ENCODE data around the gene FNTB. TPM values are rescaled to one million over a fixed set of nuclear protein-coding genes. Genes with fewer than 3 reads are reported as not detected.

The FNTB gene
- total and polyA plus RNA-seq, 2 donors (not counting 1 experiment from before 2014, with no cell fraction given), result 6.6 to 10.2 TPM

DNA sequence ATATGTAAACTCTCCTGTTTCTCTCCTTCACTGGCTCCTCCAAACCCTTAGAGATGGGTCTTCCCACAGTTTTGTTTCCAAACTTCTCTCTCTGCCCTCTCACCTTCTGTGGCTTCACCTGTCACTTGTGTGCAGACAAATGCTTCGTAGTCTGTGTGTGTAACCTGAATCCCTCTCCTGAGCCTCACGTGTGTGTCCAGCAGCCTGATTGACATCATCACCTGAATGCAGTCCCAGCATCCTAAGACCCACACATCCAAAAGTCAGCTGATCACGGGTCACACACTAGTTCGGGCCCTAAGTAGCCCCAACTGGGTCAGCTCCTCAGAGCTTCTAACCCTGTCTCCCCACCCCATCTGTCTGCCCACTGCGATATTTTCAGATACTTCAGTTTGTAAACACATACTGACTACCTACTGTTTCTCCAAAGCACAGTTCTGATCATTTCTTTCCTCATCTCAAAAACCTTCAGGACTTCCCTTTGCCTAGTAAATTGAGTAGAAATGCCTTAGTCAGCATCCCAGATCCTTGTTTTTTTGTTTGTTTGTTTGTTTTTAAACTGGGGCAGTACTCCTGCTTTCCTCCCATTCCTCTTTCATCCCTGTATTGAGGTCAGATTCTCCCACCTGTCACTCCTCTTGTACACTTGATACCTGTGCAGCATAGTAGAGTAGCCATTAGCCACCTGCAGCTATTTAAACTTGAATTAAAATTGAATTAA lies 23.7 kb downstream of the FNTB start:
- no peak overlapping the region for H3K9ac ChIP-seq (ENCODE audit: low read length)
- no peaks in the 10 kb centered on the region for H3K9me3 ChIP-seq (ENCODE audit: control extremely low read depth in 1 of 3, control insufficient read depth in 2 of 3, insufficient read depth in 1 of 3, low read length in 2 of 3)
- no peak overlapping the region for H3K4me3 Mint-ChIP-seq
- ATAC-seq (ENCODE audit: low read depth) (no peak), DNase-seq (no peak)
- ChIA-PET CTCF (no interaction called here), POLR2A (no interaction called here)
- no peaks in the 10 kb centered on the region for H3K4me1 Mint-ChIP-seq
- no peaks in the 10 kb centered on the region for H3K4me1 ChIP-seq (ENCODE audit: control insufficient read depth in 2 of 2, insufficient read depth in 2 of 2, low read length in 2 of 2)
- no peak overlapping the region for H3K4me3 ChIP-seq (ENCODE audit: control extremely low read depth in 1 of 5, extremely low read depth in 1 of 5, insufficient read depth in 1 of 5, low read depth in 2 of 5, low read length in 4 of 5)
- H3K27me3 ChIP-seq (replicated peaks in 1 of 4; ENCODE audit: control extremely low read depth in 1 of 4, control insufficient read depth in 3 of 4, insufficient read depth in 4 of 4, low read length in 3 of 4), result no peaks in the 10 kb centered on the region
- 96% methylated on average over 4 of the region's 5 CpGs for WGBS (ENCODE audit: insufficient coverage)
- no peak overlapping the region for H3K27ac Mint-ChIP-seq
- no peak overlapping the region for H3K27ac ChIP-seq (ENCODE audit: low read length in 2 of 2)
- H2AFZ ChIP-seq (ENCODE audit: insufficient read depth, low read depth, low read length, poor library complexity, severe bottlenecking), result no peak overlapping the region
- H4K20me1 ChIP-seq (ENCODE audit: control insufficient read depth, insufficient read depth, low read length, poor library complexity, severe bottlenecking), result no peaks in the 10 kb centered on the region
- TF ChIP-seq EZH2 (IDR thresholded peaks at IDR 0.05; ENCODE audit: borderline replicate concordance, insufficient read depth, low read depth, low read length, poor library complexity, severe bottlenecking), result no peak
- no peak for TF ChIP-seq CTCF (IDR thresholded peaks at IDR 0.05)
- H3K27me3 Mint-ChIP-seq, result no peaks in the 10 kb centered on the region
- peaks cover 0 to 21% of the 10 kb centered on the region in 2 experiments for H3K36me3 ChIP-seq (replicated peaks in 1 of 2; ENCODE audit: control extremely low read depth in 1 of 2, control insufficient read depth in 1 of 2, extremely low read depth in 1 of 2, insufficient read depth in 2 of 2, low read length in 1 of 2)
- H3K4me2 ChIP-seq (replicated peaks; ENCODE audit: low read depth, low read length, poor library complexity, severe bottlenecking), result no peak overlapping the region
- no peaks in the 10 kb centered on the region for H3K79me2 ChIP-seq (ENCODE audit: control insufficient read depth, insufficient read depth, low read length)
- intact Hi-C loops (cut with micrococcal nuclease), result no loop called here
- no peaks in the 10 kb centered on the region for H3K9me3 Mint-ChIP-seq (ENCODE audit: insufficient read depth)

GRCh38 chr14:65011538-65011937 lies 24.8 kb downstream of the FNTB start:
- ATAC-seq (ENCODE audit: low read depth) (no peak), DNase-seq (no peak)
- ChIA-PET CTCF (no interaction called here), POLR2A (no interaction called here)
- H3K79me2 ChIP-seq (ENCODE audit: control insufficient read depth, insufficient read depth, low read length), result no peaks in the 10 kb centered on the region
- H3K4me1 ChIP-seq (ENCODE audit: control insufficient read depth in 2 of 2, insufficient read depth in 2 of 2, low read length in 2 of 2), result no peaks in the 10 kb centered on the region
- Mint-ChIP-seq H3K4me3 (no peak overlapping the region), H3K9me3 (ENCODE audit: insufficient read depth) (no peaks in the 10 kb centered on the region), H3K4me1 (no peaks in the 10 kb centered on the region), H3K27me3 (no peaks in the 10 kb centered on the region), H3K27ac (no peak overlapping the region)
- H2AFZ ChIP-seq (ENCODE audit: insufficient read depth, low read depth, low read length, poor library complexity, severe bottlenecking), result no peak overlapping the region
- H3K9me3 ChIP-seq (ENCODE audit: control extremely low read depth in 1 of 3, control insufficient read depth in 2 of 3, insufficient read depth in 1 of 3, low read length in 2 of 3), result no peaks in the 10 kb centered on the region
- no peaks in the 10 kb centered on the region for H3K27me3 ChIP-seq (replicated peaks in 1 of 4; ENCODE audit: control extremely low read depth in 1 of 4, control insufficient read depth in 3 of 4, insufficient read depth in 4 of 4, low read length in 3 of 4)
- no peak overlapping the region for H3K9ac ChIP-seq (ENCODE audit: low read length)
- intact Hi-C loops (cut with micrococcal nuclease), result no loop called here
- H3K4me3 ChIP-seq (ENCODE audit: control extremely low read depth in 1 of 5, extremely low read depth in 1 of 5, insufficient read depth in 1 of 5, low read depth in 2 of 5, low read length in 4 of 5), result no peak overlapping the region
- WGBS (ENCODE audit: insufficient coverage), result 96% methylated on average over 10 of the region's 10 CpGs
- H4K20me1 ChIP-seq (ENCODE audit: control insufficient read depth, insufficient read depth, low read length, poor library complexity, severe bottlenecking), result no peaks in the 10 kb centered on the region
- peaks cover 2 to 32% of the 10 kb centered on the region in 2 experiments for H3K36me3 ChIP-seq (replicated peaks in 1 of 2; ENCODE audit: control extremely low read depth in 1 of 2, control insufficient read depth in 1 of 2, extremely low read depth in 1 of 2, insufficient read depth in 2 of 2, low read length in 1 of 2)
- H3K27ac ChIP-seq (ENCODE audit: low read length in 2 of 2), result no peak overlapping the region
- H3K4me2 ChIP-seq (replicated peaks; ENCODE audit: low read depth, low read length, poor library complexity, severe bottlenecking), result no peak overlapping the region
- TF ChIP-seq CTCF (IDR thresholded peaks at IDR 0.05) (no peak), EZH2 (IDR thresholded peaks at IDR 0.05; ENCODE audit: borderline replicate concordance, insufficient read depth, low read depth, low read length, poor library complexity, severe bottlenecking) (no peak)
